NCI-H2227 treated with DMSO at 0.1 percent for 48 hours (cell line): ENCODE measurements around the gene LRRC58.
"Not testable (repeated sequence)": the region's sequence is repeated elsewhere in the genome, so short reads cannot be mapped to it uniquely, and the experiment has no call there.

Source experiments
- DNase-seq: peaks from one replicate; lab custom pipeline; 2025; lab: John Stamatoyannopoulos, UW

Gene LRRC58

GRCh38 chr3:120339362-120339761, 9.8 kb downstream of the LRRC58 start:
- DNase-seq: no peak

DNA sequence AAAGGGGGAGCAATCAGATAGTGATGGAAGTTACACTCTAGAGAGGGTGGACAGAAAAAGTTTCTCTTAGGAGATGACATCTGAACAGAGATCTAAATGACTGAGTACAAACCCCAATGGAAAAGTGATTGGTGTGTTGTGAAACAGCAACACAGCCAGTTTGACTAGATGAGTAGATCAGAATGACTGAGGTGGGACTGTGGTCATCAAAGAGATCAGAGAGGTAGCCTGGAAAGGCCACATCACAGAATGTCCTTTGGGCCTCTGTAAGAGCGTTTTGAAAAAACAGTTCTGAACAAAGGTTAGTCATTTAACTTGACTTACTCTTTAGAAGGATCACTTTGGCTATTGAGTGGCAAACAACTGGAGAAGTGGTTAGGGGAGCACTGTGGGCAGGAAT, 10.6 kb downstream of the LRRC58 start:
- DNase-seq: no peak

DNA sequence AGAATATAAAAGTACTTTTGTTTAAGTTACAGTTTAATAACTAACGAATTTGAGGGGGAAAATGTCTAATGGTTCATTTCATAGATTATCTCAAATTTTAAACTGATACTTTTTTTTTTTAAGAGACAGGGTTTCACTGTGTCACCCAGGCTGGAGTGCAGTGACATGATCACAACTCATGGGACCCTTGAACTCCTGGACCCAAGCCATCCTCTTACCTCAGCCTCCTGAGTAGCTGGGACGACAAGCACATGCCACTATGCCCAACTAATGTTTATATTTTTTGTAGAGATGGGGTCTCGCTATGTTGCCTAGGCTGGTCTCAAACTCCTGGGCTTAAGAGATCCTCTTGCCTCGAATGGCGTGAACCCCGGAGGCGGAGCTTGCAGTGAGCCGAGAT, 16.5 kb downstream of the LRRC58 start:
- DNase-seq: no peak

- no peak for DNase-seq
These were observed 18.1 kb downstream of the LRRC58 start for GRCh38 chr3:120331076-120331475.

DNA sequence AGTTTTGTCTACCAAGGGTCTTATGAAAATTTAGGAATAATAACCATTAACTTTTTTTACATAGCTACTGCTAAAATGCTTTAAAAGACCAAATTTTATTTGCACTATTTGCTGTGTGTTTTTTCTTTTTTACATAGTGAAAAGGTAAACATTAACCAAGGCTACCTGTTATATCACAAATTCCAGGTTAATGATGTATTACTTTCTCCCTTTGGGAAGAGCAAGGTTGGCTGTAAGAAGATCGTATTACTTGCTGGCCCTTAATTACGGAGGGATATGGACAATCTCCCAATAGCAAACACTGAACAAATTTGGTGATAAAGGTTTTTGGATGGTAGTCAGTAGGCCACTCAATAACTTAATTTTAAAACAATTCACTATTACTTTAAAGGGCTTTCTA, 22.4 kb downstream of the LRRC58 start:
- no peak for DNase-seq

DNA sequence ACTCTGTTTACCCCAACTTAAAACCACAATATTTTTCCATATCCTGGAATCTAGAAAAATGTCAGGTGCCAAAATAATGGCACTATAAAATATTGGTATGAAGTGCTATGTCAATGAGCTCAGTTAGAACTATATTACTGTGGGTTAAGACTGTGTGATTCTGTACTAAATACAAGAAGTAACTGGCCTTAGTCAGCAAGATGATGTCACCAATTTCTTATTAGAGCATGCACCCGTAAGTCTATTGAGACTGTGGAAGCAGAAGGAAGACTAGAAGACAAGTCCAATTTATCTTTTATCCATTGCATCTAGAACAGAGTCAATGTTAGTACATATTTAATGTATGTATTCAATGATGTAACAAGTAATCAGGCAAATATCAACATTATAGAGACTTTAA, 25.0 kb downstream of the LRRC58 start:
- no peak for DNase-seq

DNA sequence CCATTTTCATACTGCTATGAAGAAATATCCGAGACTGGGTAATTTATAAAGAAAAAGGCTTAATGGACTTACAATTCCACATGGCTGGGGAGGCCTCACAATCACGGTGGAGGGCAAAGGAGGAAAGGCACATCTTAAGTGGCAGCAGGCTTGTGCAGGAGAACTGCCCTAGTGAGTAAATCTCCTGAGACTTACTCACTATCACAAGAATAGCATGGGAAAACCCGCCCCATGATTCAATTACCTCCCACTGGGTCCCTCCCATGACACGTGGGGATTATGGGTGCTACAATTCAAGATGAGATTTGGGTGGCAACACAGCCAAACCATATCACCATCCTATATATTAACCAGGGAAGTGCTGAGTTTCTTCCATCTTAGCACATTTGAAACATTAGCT, 25.4 kb downstream of the LRRC58 start:
- not testable (repeated sequence) for DNase-seq

- DNase-seq: no peak
These were observed 37.0 kb downstream of the LRRC58 start for GRCh38 chr3:120311863-120312794.

DNA sequence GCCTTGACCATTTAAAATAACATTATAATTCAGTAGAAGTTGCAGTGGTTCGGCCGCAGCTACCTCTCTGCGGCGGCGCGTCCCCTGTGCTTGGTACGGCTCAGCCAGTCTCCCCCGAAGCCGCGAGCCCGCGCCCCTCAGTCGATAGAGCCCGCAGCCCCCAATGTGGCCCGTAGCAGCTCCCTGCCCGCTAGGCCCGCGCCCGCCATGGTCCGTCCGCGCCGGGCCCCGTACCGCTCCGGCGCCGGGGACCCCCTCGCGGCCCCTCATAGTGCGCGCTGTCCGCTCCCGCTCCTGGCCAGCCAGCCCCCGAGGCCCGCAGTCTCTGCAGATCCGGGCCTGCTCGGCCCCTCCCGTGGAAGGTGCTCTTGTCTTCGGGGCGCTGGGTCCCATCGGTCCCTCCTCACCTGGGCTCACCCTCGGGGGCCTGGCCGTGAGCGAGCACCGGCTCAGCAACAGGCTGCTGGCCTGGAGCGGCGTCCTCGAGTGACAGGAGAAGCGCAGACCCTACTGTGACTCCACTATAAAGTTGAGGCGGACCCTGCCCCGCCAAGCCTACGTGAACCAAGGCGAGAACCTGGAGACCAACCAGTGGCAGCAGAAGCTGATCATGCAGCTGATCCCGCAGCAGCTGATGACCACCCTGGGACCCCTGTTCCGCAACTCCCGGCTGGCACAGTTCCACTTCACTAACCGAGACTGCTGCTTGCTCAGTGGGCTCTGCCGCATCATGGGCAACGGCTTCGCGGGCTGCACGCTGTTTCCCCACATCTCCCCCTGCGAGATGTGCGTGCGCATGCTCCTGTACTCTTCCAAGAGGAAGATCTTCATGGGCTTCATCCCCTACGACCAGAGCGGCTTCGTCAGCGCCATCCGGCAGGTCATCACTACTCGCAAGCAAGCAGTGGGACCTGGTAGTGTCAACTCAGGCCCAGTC, 42.4 kb downstream of the LRRC58 start:
- DNase-seq: no peak

- DNase-seq: no peak
These were observed 44.5 kb downstream of the LRRC58 start for GRCh38 chr3:120304616-120305015.

DNA sequence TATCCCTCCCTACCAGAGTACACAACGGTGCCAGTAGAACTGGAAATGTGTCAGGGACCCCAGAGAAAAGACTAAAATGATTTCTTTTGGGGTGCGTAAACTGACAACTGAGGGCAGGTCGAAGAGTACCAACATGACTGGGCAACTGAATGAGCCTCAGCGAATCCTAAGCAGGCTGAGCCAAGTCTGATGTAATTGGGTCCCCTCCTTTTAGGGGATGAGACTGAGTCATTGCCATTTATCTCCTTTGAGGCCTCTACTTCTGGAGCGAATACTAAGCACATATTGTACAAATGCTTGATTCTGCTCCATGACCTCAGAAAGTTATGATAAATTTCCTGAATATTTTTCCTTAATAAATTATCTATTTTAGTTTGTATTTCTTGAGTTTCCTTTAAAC, 46.8 kb downstream of the LRRC58 start:
- DNase-seq: no peak

- no peak for DNase-seq
These were observed 48.2 kb downstream of the LRRC58 start for GRCh38 chr3:120300971-120301370.

DNA sequence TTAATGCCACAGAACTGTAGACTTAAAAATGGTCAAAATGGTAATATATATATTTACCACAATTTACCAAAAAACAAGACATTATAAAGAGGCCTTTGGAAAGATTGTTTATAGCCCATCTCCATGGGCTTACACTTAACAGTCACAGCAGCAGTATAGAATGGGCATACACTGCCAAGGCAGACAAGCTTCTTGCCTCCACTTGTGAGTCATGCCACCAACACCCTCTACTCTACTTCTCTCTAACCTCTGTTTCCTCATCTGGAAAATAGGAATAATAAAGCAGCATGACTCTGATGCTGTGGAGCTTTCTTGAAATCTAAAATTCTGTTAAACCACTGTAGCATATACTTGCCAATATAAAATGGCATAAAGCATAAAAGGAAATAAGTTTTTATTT, 49.8 kb downstream of the LRRC58 start:
- no peak for DNase-seq

- no peak for DNase-seq
These were observed 50.2 kb downstream of the LRRC58 start for GRCh38 chr3:120298996-120299395.

DNA sequence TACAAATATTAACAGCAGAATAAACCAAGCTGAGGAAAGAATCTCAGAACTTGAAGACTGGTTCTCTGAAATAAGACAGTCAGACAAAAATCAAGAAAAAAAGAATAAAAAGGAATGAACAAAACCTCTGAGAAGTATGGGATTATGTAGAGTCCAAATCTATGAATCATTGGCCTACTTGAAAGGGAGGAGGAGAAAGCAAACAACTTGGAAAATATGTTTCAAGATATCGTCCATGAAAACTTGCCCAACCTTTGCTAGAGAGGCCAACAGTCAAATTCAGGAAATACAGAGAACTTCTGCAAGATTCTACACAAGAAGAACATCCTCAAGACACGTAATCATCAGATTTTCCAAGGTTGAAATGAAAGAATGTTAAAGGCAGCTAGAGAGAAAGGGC, 57.6 kb downstream of the LRRC58 start:
- not testable (repeated sequence) for DNase-seq

- no peak for DNase-seq
These were observed 59.5 kb downstream of the LRRC58 start for GRCh38 chr3:120289636-120290035.

GRCh38 chr3:120286465-120286864, 62.7 kb downstream of the LRRC58 start:
- no peak for DNase-seq

DNA sequence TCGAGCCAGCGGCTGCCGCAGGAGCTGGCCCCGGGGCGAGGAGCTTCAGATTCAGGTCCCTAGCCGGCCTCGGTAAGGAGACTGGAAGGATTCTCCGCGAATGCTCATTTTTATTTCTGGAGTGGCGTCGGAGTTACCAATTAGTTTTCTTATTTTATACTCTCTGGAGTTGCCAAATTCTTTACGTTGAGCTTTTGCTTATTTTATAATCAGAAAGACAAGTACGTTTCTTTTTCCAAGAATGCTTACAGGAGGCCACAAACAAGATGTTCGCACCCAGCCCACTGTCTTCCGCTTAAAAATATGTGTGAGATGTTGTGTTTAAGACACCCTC, 63.7 kb downstream of the LRRC58 start:
- no peak for DNase-seq

DNA sequence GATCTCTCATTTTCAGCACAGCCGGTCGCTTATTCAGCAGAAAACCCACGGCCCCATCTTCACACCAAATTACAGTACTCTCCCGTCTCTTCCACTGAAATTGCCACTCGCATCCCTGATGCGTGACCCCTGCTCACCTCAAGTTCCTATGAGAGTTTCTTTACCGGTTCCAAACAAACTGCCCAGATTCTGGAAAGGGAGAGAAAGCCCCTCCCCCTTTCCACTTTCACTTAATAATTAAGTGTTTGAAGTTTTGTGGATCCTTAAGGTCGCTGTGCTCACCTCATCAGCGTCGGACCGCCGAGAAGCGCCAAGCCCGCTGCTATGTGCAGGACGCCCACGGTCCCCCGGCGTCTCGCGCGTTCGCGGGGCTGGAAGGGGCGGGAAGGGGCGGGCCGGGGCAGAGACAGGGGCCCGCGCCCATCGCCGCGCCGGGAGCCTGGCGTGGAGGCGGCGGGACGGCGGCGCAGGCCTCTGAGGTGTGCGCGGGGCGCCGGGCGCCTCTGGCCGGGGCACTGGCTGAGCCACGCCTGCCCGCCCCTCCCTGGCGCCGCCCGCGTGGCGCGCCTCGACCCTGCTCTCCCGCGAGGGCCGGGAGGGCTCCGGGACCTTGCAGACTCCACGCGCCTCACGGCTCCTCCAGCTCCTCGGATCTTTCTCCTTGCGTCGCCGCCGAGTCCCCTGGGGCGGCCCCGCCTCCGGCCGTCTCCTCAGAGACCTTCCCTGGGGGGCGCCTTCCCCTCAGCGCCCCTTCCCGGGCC, 64.2 kb downstream of the LRRC58 start, which contains the start of gene GPR156:
TSS of gene GPR156 (minus strand) at position 476 of the 761 bp plus-strand sequence. CDS start 41,124 bp downstream, outside the sequence.
- peak; percentile 14 for DNase-seq

- DNase-seq: no peak
These were observed 67.9 kb downstream of the LRRC58 start for GRCh38 chr3:120281261-120281660.

DNA sequence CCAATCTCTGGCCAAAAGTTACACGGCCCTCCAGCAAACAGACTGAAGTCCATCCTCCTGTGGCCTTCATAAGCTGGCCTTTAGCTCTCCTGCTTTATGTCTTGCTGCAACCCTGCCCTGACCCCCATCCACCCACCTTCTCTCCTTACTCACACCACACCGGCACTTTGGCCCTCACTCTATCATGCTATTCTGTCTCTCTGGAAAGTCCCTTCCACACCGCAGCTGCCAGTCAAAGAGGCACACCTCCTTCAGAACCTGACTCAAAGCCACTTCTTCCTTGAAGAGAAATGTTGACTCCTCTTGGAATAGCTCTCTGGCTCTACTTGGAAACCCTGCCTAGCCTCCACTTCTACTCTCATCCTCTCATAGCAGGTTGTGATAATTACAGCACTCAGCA, 68.6 kb downstream of the LRRC58 start:
- DNase-seq: no peak

DNA sequence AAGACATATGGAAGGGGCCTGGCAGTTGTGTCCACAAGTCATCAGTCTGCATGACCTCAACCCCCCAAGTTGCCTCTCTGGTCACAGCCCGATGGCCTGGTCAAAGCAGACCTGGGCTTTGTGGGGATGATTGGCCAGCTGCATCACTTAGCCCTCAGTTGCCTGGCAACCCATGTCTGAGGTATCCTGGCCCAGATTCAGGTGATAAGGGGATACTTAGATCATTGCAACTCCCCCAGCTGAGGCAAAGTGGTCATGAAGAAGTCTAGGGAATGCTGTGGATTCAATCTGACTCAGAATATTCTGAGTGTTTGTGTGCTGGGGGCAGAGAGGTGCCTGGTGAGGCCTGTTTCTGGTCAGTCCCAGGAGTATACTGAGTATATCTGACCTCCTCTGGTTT, 69.1 kb downstream of the LRRC58 start:
- no peak for DNase-seq
